Right forelimb (tissue), 1 donor: ENCODE results near the gene GAPDH.
"Not testable (repeated sequence)": the region's sequence is repeated elsewhere in the genome, so short reads cannot be mapped to it uniquely, and the experiment has no call there.

Experiments used
- DNase-seq: peaks from one replicate; pipeline ENCODE4 v3.0.0-alpha.2; 2018

Gene GAPDH

DNA sequence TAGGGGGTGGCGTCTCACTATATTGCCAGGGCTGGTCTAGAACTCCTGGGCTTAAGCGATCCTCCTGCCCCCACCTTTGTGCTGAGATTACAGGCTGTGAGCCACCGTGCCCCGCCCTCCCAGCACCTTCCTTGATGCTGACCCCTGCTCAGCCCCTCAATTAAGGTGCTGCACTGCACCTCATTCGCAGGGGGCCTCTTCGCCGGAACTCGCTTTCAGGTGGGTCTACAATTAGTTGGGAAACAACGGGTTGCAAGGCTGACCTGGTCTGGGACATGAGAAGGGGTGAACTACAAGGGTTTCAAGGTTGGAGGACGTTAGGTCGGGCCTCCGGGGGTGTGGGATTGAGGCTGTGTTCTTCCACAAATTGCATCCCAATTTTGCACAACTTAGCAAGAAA, 35.0 kb downstream of the GAPDH start:
- DNase-seq = no peak

DNA sequence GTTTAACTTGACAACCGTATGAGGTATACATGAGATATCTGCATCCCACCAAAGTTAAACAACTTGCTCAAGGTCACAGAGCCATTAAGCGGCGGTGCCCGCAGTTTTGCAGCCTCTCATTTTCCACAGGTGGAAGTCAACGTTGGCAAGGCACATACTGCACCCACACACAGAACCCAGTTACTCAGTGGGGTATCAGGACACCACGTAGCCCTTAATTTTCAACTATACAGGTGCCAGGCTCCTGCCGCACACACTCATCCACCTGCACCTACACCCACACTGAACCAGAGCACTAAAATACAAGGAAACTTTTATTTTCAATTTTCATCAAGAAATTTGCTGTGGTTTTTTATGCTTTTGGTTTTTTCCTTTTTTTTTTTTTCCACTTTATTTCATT, 35.5 kb downstream of the GAPDH start:
- DNase-seq = no peak

DNA sequence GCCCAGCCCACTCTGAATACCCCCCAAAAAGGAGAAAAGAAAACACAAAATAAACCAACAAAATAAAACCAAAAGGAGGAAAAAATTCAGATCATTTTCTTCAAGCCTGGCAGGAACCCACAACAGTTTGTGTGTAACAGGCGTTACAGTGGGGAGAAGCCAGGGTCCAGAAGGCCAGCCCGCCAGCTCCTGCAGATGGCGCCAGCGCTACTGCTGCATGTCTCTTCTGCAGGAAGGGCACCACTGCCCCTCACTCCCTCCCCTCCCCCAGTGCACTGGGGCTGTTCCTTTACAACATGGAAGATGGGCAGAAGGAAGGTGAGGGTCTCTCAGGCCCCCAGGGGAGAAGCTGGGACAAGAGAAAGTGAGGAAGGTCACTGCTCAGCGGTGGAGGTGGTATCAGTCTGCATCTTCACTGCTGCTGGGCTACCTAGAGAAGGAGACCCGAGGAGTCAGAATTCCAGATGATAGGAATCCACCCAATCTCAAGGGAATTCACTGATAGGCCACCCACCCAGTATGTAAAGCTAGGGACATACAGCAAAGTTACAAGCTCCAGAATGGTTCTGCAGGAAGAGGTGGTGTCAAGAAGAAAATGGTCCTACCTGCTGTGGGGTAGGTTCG, 36.1 kb downstream of the GAPDH start:
- peak; percentile 65 for DNase-seq

DNA sequence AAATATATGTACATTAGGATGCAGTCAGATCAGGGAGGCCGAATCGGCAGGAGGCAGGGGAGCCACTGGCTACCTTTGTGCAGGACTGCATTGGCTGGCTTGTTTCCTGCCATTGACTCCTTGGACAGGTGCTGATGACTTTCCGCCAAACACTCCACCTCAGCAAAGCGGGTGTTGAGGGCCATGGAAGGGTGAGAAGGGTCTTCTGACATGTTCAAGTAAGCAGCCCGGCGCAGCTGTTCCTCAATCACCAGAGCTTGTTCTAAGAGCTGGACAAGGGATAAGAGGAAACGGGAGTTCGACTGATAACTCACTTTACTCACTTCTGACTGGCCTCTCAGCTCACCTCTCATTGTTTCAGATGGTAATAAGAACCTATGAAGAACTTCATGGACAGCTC, 38.7 kb downstream of the GAPDH start:
- DNase-seq = no peak

DNA sequence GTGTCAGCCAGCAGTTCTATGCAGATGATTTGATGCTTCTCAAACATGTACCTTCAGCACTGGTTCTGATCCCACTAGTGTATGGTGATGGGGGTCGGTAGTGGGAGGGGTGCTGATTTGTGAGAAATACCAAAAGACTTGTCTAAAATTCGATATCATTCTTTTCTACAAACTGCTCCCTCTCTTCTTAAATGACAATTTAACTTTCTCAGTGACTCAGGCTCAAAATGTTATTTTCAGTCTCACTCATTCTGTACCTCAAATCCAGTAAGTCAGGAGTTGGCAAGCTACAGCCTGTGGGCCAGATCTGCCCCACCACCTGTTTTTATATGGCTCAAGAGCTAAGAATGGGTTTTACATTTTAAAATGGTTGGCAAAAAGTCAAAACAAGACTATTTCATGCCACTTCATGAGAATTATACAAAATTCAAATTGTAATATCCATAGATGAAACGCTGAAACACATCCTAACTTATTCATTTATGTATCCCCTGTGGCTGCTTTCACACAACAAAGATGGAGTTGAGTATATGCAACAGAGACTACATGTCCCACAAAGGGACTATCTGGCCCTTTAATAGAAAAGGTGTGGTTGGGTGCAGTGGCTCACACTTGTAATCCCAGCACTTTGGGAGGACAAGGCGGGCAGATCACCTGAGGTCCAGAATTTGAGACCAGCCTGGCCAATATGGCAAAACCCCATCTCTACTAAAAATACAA, 40.4 kb downstream of the GAPDH start:
- no peak for DNase-seq

DNA sequence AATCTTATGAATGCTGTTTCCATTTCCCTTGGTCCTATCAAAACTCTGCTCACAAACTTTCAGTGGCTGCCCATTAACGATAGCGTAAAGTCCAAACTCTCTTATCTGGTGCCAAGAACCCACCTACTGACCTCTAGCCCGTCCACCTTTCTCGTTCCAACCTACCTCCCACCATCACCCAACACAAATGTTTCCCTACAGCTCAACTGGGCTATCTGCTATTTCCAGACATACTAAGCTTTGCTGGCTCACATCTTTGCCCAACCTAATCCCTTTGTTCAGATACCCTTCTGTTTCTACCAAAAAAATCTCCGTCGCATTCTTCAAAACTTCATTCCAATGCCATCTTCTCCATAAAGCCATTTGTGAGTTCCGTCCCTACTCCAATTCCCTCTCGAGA, 41.3 kb downstream of the GAPDH start:
- no peak for DNase-seq

DNA sequence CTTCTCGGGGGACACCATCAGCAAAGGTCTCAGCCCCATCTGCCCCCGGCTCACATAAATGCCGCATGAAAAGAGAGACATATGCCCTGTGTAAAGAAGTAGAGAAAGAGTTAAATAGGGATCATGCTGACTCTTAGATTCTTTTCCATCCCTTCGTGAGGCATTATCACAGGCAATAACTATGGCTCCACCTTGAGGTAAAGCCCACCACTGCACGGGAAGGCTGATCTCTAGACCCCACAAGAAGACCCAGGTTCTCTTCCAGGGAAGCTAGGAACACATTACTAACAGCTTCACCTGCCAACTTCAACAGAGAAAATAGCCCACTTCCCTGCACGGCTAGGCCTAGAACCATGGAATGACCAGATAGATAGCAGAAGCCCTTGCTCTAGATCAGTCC, 47.9 kb downstream of the GAPDH start:
- DNase-seq = no peak

DNA sequence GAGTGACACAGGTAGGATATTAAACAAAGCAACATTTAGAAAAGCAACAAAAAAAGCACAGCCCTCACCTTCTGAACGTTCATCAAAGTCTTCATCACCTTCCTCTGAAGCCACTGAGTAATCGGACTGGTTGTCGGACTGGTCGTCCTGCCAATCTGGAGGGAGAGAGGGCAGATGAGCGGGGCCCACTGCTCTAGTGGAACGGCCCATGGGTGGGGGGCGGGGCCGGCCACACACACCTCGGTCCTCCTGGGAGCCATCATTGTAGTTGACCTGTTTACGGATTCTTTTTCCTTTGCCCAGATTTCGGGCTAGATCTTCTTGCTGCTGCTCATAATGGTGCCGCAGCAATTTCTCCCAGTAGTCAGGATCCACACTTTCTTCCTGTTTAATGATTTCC, 48.6 kb downstream of the GAPDH start:
- DNase-seq = no peak

DNA sequence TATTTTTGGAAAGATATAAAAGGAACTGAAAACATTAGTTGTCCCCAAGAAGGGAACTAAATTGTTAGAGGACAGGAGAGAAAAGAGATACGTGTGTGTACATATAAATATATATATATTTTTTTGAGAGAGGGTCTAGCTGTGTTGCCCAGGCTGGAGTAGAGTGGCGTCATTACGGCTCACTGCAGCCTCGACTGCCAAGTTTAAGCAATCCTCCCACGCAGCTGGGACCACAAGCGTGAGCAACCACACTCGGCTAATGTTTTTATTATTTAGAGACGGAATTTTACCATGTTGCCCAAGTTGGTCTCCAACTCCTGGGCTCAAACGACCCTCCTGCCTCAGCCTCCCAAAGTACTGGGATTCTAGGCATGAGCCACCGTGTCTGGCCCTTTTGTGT, 50.0 kb downstream of the GAPDH start:
- no peak for DNase-seq

DNA sequence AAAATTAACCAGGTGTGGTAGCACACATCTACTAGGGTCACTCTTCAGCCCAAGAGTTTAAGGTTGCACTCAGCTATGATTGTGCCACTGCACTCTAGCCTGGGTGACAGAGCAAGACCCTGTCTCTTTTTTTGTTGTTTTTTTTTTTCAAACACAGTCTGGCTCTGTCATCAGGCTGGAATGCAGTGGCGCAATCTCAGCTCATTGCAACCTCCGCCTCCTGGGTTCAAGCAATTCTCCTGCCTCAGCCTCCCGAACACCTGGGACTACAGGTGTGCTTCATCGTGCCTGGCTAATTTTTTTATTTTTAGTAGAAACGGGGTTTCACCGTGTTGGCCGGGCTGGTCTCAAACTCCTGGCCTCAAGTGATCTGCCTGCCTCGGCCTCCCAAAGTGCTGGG, 52.3 kb downstream of the GAPDH start:
- not testable (repeated sequence) for DNase-seq
